Transverse colon (tissue), 4 donors: ENCODE results near the gene AP1S1.

Experiments
- EP300 ChIP-seq: sonication (generic); formaldehyde crosslinking; IDR thresholded peaks from one replicate; pipeline ENCODE4 v1.6.1; 2017; ENCODE audit warnings: antibody characterized with exemption, low read depth
- POLR2A ChIP-seq: fragments of 450-650 bp; IDR thresholded peaks from one replicate; pipeline ENCODE4 v1.6.1; 2016; ENCODE audit warnings: antibody characterized with exemption, mild to moderate bottlenecking, moderate library complexity
- POLR2AphosphoS5 ChIP-seq, 3 donors: sonication (generic); formaldehyde crosslinking; IDR thresholded peaks; one replicate each; pipeline ENCODE4 v1.6.1; 2016; ENCODE audit warnings: antibody characterized with exemption in 3 of 3
- TF ChIP-seq, protein P1 (sequence below), 5 experiments: fragments of 200-600 bp in 3 of 5; fragments of 450-650 bp in 2 of 5; sonication (generic) in 3 of 5; IDR thresholded peaks; 1 replicate in 2 of 5; 2 replicates in 3 of 5; pipeline ENCODE4 v1.5.1; 2016 to 2017; ENCODE audit warnings: antibody characterized with exemption in 5 of 5, inconsistent platforms in 3 of 5, mild to moderate bottlenecking in 2 of 5, moderate library complexity in 1 of 5

DNA sequence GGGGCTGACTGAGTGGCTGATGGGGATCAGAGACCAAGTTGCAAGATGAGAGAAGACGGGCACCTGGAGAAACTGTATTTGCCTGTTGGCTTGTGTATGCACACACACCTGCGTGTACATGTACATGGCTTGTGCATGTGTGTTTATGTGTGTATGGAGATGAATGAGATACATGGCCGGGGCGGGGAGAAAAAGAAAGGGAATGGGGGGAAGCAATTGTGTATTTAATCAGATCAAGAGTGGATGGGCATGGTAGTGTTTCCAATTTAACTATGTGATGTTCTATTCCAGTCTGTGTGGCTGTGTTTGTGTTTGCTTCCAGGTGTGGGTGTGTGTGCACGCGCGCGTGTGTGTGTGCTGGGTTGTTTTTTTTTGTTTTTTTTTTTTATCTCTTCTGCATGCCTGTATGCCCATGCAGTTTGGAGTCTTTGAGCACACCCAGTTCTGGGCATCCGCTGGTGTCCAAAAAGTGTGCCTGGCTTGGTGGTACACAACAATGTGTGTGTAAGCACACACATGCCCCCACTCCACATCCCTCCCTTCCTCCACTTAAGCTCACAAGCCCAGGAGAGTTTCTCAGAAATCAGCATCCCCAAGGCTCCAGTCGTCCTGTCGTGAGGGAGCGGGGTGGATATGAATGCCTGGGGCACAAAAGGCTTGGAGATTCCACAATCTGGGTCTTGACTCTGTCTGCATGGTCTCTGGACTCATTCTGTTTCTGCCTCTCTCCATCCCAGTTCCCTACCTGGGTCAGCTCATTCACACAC, 13.6 kb downstream of the AP1S1 start:
- TF ChIP-seq POLR2A = no peak
- no peak for TF ChIP-seq EP300
- TF ChIP-seq, protein P1, sequence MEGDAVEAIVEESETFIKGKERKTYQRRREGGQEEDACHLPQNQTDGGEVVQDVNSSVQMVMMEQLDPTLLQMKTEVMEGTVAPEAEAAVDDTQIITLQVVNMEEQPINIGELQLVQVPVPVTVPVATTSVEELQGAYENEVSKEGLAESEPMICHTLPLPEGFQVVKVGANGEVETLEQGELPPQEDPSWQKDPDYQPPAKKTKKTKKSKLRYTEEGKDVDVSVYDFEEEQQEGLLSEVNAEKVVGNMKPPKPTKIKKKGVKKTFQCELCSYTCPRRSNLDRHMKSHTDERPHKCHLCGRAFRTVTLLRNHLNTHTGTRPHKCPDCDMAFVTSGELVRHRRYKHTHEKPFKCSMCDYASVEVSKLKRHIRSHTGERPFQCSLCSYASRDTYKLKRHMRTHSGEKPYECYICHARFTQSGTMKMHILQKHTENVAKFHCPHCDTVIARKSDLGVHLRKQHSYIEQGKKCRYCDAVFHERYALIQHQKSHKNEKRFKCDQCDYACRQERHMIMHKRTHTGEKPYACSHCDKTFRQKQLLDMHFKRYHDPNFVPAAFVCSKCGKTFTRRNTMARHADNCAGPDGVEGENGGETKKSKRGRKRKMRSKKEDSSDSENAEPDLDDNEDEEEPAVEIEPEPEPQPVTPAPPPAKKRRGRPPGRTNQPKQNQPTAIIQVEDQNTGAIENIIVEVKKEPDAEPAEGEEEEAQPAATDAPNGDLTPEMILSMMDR (IDR thresholded peaks at IDR 0.05) = no peak
- no peak for TF ChIP-seq POLR2AphosphoS5 (IDR thresholded peaks at IDR 0.05)
